ENCODE measurements around the gene IGFBP3. TPM values are rescaled to one million over a fixed set of nuclear protein-coding genes. Genes with fewer than 3 reads are reported as not detected.

The IGFBP3 gene
- total and polyA plus RNA-seq, 2 donors = 37.0 to 96.0 TPM

- Histone ChIP-seq H3K4me3 (ENCODE audit: low read length in 2 of 2) (no peak overlapping the region), H3K36me3 (ENCODE audit: control insufficient read depth in 2 of 2, insufficient read depth in 2 of 2, low read length in 1 of 2) (no peaks in the 10 kb centered on the region), H3K9me3 (ENCODE audit: control insufficient read depth in 2 of 2, insufficient read depth in 1 of 2, low read length in 1 of 2) (peaks cover 0 to 2% of the 10 kb centered on the region in 2 donors), H3K27ac (ENCODE audit: low read depth in 1 of 2, low read length in 1 of 2) (no peak overlapping the region), H3K4me1 (ENCODE audit: control insufficient read depth in 2 of 2, insufficient read depth in 2 of 2, low read length in 2 of 2) (no peaks in the 10 kb centered on the region), H3K27me3 (ENCODE audit: control insufficient read depth in 2 of 2, insufficient read depth in 1 of 2, low read length in 1 of 2) (no peaks in the 10 kb centered on the region)
- 95% methylated on average over 2 of the region's 2 CpGs for WGBS
- DNase-seq (ENCODE audit: low read depth in 6 of 9, low spot score in 9 of 9) = no peak
Observed at GRCh38 chr7:45876519-45876918, 44.6 kb downstream of the IGFBP3 start.

GRCh38 chr7:45874408-45875131, 46.5 kb downstream of the IGFBP3 start:
- no peaks in the 10 kb centered on the region for H3K27me3 ChIP-seq (ENCODE audit: control insufficient read depth in 2 of 2, insufficient read depth in 1 of 2, low read length in 1 of 2)
- no peaks in the 10 kb centered on the region for H3K36me3 ChIP-seq (ENCODE audit: control insufficient read depth in 2 of 2, insufficient read depth in 2 of 2, low read length in 1 of 2)
- no peak for DNase-seq (ENCODE audit: low read depth in 6 of 9, low spot score in 9 of 9)
- no peaks in the 10 kb centered on the region for H3K4me1 ChIP-seq (ENCODE audit: control insufficient read depth in 2 of 2, insufficient read depth in 2 of 2, low read length in 2 of 2)
- WGBS = 96% methylated on average over 8 of the region's 8 CpGs
- no peak overlapping the region for H3K4me3 ChIP-seq (ENCODE audit: low read length in 2 of 2)
- peaks cover 0 to 2% of the 10 kb centered on the region in 2 donors for H3K9me3 ChIP-seq (ENCODE audit: control insufficient read depth in 2 of 2, insufficient read depth in 1 of 2, low read length in 1 of 2)
- H3K27ac ChIP-seq (ENCODE audit: low read depth in 1 of 2, low read length in 1 of 2) = no peak overlapping the region

GRCh38 chr7:45873355-45873754, 47.7 kb downstream of the IGFBP3 start:
- H3K27me3 ChIP-seq (ENCODE audit: control insufficient read depth in 2 of 2, insufficient read depth in 1 of 2, low read length in 1 of 2) = no peaks in the 10 kb centered on the region
- no peak overlapping the region for H3K27ac ChIP-seq (ENCODE audit: low read depth in 1 of 2, low read length in 1 of 2)
- 85% methylated on average over 6 of the region's 6 CpGs for WGBS
- DNase-seq (ENCODE audit: low read depth in 6 of 9, low spot score in 9 of 9) = no peak
- peaks cover 0 to 2% of the 10 kb centered on the region in 2 donors for H3K9me3 ChIP-seq (ENCODE audit: control insufficient read depth in 2 of 2, insufficient read depth in 1 of 2, low read length in 1 of 2)
- no peak overlapping the region for H3K4me3 ChIP-seq (ENCODE audit: low read length in 2 of 2)
- no peaks in the 10 kb centered on the region for H3K4me1 ChIP-seq (ENCODE audit: control insufficient read depth in 2 of 2, insufficient read depth in 2 of 2, low read length in 2 of 2)
- H3K36me3 ChIP-seq (ENCODE audit: control insufficient read depth in 2 of 2, insufficient read depth in 2 of 2, low read length in 1 of 2) = no peaks in the 10 kb centered on the region

GRCh38 chr7:45873035-45873354, 48.1 kb downstream of the IGFBP3 start, which contains the start of gene CCDC201:
TSS of gene CCDC201 (minus strand) at chr7:45873082. CDS start at chr7:45873007, 75 bp downstream.
- no peak within 1 kb of the TSS for H3K27ac ChIP-seq (ENCODE audit: low read depth in 1 of 2, low read length in 1 of 2)
- H3K9me3 ChIP-seq (ENCODE audit: control insufficient read depth in 2 of 2, insufficient read depth in 1 of 2, low read length in 1 of 2) = peaks cover 0 to 2% of the 10 kb centered on the region in 2 donors
- no peaks in the 10 kb centered on the region for H3K36me3 ChIP-seq (ENCODE audit: control insufficient read depth in 2 of 2, insufficient read depth in 2 of 2, low read length in 1 of 2)
- no peaks in the 10 kb centered on the region for H3K4me1 ChIP-seq (ENCODE audit: control insufficient read depth in 2 of 2, insufficient read depth in 2 of 2, low read length in 2 of 2)
- no peak for DNase-seq (ENCODE audit: low read depth in 6 of 9, low spot score in 9 of 9)
- H3K4me3 ChIP-seq (ENCODE audit: low read length in 2 of 2) = no peak within 1 kb of the TSS
- H3K27me3 ChIP-seq (ENCODE audit: control insufficient read depth in 2 of 2, insufficient read depth in 1 of 2, low read length in 1 of 2) = no peaks in the 10 kb centered on the region
- 93% methylated on average over 7 of the region's 7 CpGs for WGBS

GRCh38 chr7:45872116-45873034, 48.7 kb downstream of the IGFBP3 start:
- Histone ChIP-seq H3K4me1 (ENCODE audit: control insufficient read depth in 2 of 2, insufficient read depth in 2 of 2, low read length in 2 of 2) (no peaks in the 10 kb centered on the region), H3K4me3 (ENCODE audit: low read length in 2 of 2) (no peak overlapping the region), H3K27ac (ENCODE audit: low read depth in 1 of 2, low read length in 1 of 2) (no peak overlapping the region), H3K9me3 (ENCODE audit: control insufficient read depth in 2 of 2, insufficient read depth in 1 of 2, low read length in 1 of 2) (peaks cover 0 to 2% of the 10 kb centered on the region in 2 donors), H3K27me3 (ENCODE audit: control insufficient read depth in 2 of 2, insufficient read depth in 1 of 2, low read length in 1 of 2) (no peaks in the 10 kb centered on the region), H3K36me3 (ENCODE audit: control insufficient read depth in 2 of 2, insufficient read depth in 2 of 2, low read length in 1 of 2) (no peaks in the 10 kb centered on the region)
- 75% methylated on average over 10 of the region's 10 CpGs for WGBS
- no peak for DNase-seq (ENCODE audit: low read depth in 6 of 9, low spot score in 9 of 9)

GRCh38 chr7:45869426-45869825, 51.6 kb downstream of the IGFBP3 start:
- Histone ChIP-seq H3K36me3 (ENCODE audit: control insufficient read depth in 2 of 2, insufficient read depth in 2 of 2, low read length in 1 of 2) (no peaks in the 10 kb centered on the region), H3K4me3 (ENCODE audit: low read length in 2 of 2) (no peak overlapping the region), H3K9me3 (ENCODE audit: control insufficient read depth in 2 of 2, insufficient read depth in 1 of 2, low read length in 1 of 2) (peaks cover 0 to 2% of the 10 kb centered on the region in 2 donors), H3K27me3 (ENCODE audit: control insufficient read depth in 2 of 2, insufficient read depth in 1 of 2, low read length in 1 of 2) (no peaks in the 10 kb centered on the region), H3K4me1 (ENCODE audit: control insufficient read depth in 2 of 2, insufficient read depth in 2 of 2, low read length in 2 of 2) (no peaks in the 10 kb centered on the region), H3K27ac (ENCODE audit: low read depth in 1 of 2, low read length in 1 of 2) (no peak overlapping the region)
- no peak for DNase-seq (ENCODE audit: low read depth in 6 of 9, low spot score in 9 of 9)
- WGBS = 90% methylated on average over 4 of the region's 4 CpGs

GRCh38 chr7:45867471-45867870, 53.6 kb downstream of the IGFBP3 start:
- H3K4me3 ChIP-seq (ENCODE audit: low read length in 2 of 2) = no peak overlapping the region
- H3K9me3 ChIP-seq (ENCODE audit: control insufficient read depth in 2 of 2, insufficient read depth in 1 of 2, low read length in 1 of 2) = no peaks in the 10 kb centered on the region
- DNase-seq (ENCODE audit: low read depth in 6 of 9, low spot score in 9 of 9) = no peak
- WGBS = 92% methylated on average over 2 of the region's 2 CpGs
- H3K4me1 ChIP-seq (ENCODE audit: control insufficient read depth in 2 of 2, insufficient read depth in 2 of 2, low read length in 2 of 2) = no peaks in the 10 kb centered on the region
- H3K36me3 ChIP-seq (ENCODE audit: control insufficient read depth in 2 of 2, insufficient read depth in 2 of 2, low read length in 1 of 2) = no peaks in the 10 kb centered on the region
- no peaks in the 10 kb centered on the region for H3K27me3 ChIP-seq (ENCODE audit: control insufficient read depth in 2 of 2, insufficient read depth in 1 of 2, low read length in 1 of 2)
- H3K27ac ChIP-seq (ENCODE audit: low read depth in 1 of 2, low read length in 1 of 2) = no peak overlapping the region

GRCh38 chr7:45865594-45866410, 55.3 kb downstream of the IGFBP3 start:
- 89% methylated on average over 13 of the region's 13 CpGs for WGBS
- H3K27ac ChIP-seq (ENCODE audit: low read depth in 1 of 2, low read length in 1 of 2) = no peak overlapping the region
- no peaks in the 10 kb centered on the region for H3K4me1 ChIP-seq (ENCODE audit: control insufficient read depth in 2 of 2, insufficient read depth in 2 of 2, low read length in 2 of 2)
- H3K9me3 ChIP-seq (ENCODE audit: control insufficient read depth in 2 of 2, insufficient read depth in 1 of 2, low read length in 1 of 2) = no peaks in the 10 kb centered on the region
- H3K27me3 ChIP-seq (ENCODE audit: control insufficient read depth in 2 of 2, insufficient read depth in 1 of 2, low read length in 1 of 2) = no peaks in the 10 kb centered on the region
- no peaks in the 10 kb centered on the region for H3K36me3 ChIP-seq (ENCODE audit: control insufficient read depth in 2 of 2, insufficient read depth in 2 of 2, low read length in 1 of 2)
- DNase-seq (ENCODE audit: low read depth in 6 of 9, low spot score in 9 of 9) = no peak
- no peak overlapping the region for H3K4me3 ChIP-seq (ENCODE audit: low read length in 2 of 2)
